ENCODE measurements around the gene CALML6. TPM values are rescaled to one million over a fixed set of nuclear protein-coding genes. Genes with fewer than 3 reads are reported as not detected.

The CALML6 gene
- total RNA-seq, 1 experiment from 2014 or later, result 1.9 TPM

DNA sequence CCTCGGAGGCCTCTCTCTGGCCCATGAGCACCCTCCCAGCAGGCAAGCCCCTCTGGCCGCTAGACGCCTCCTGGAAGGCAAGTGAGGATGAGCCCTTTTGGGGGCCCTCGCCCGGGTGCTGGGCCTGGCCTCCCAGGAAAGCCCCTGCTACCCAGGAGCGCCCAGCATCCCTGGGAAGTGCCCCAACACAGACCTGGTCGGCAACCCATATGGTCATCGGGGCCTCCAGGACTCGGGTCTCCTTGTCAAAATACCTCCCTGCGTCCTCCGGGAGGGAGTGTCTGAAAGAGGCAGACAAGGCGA is 25.0 kb downstream of the CALML6 start:
- POLR2A ChIA-PET, result no interaction called here
- Mint-ChIP-seq H3K36me3 (no peaks in the 10 kb centered on the region), H3K9me3 (peaks cover 5% of the 10 kb centered on the region), H3K4me3 (no peak overlapping the region), H3K4me1 (peaks cover 4% of the 10 kb centered on the region; the same call in 1 of the 2 replicates), H3K27ac (no peak overlapping the region), H3K27me3 (ENCODE audit: low read depth) (no peaks in the 10 kb centered on the region)
- TF ChIP-seq, protein P1, sequence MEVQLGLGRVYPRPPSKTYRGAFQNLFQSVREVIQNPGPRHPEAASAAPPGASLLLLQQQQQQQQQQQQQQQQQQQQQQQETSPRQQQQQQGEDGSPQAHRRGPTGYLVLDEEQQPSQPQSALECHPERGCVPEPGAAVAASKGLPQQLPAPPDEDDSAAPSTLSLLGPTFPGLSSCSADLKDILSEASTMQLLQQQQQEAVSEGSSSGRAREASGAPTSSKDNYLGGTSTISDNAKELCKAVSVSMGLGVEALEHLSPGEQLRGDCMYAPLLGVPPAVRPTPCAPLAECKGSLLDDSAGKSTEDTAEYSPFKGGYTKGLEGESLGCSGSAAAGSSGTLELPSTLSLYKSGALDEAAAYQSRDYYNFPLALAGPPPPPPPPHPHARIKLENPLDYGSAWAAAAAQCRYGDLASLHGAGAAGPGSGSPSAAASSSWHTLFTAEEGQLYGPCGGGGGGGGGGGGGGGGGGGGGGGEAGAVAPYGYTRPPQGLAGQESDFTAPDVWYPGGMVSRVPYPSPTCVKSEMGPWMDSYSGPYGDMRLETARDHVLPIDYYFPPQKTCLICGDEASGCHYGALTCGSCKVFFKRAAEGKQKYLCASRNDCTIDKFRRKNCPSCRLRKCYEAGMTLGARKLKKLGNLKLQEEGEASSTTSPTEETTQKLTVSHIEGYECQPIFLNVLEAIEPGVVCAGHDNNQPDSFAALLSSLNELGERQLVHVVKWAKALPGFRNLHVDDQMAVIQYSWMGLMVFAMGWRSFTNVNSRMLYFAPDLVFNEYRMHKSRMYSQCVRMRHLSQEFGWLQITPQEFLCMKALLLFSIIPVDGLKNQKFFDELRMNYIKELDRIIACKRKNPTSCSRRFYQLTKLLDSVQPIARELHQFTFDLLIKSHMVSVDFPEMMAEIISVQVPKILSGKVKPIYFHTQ (CRISPR knock-in tag; IDR thresholded peaks at IDR 0.05), result no peak
- TF ChIP-seq MXD4 (CRISPR knock-in tag; IDR thresholded peaks at IDR 0.05; ENCODE audit: borderline replicate concordance) (no peak), OVOL2 (CRISPR knock-in tag; IDR thresholded peaks at IDR 0.05; ENCODE audit: borderline replicate concordance) (no peak)
- TF ChIP-seq, protein P2, sequence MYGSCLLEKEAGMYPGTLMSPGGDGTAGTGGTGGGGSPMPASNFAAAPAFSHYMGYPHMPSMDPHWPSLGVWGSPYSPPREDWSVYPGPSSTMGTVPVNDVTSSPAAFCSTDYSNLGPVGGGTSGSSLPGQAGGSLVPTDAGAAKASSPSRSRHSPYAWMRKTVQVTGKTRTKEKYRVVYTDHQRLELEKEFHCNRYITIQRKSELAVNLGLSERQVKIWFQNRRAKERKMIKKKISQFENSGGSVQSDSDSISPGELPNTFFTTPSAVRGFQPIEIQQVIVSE (CRISPR knock-in tag; IDR thresholded peaks at IDR 0.05; ENCODE audit: borderline replicate concordance), result no peak
- TF ChIP-seq, protein P3, sequence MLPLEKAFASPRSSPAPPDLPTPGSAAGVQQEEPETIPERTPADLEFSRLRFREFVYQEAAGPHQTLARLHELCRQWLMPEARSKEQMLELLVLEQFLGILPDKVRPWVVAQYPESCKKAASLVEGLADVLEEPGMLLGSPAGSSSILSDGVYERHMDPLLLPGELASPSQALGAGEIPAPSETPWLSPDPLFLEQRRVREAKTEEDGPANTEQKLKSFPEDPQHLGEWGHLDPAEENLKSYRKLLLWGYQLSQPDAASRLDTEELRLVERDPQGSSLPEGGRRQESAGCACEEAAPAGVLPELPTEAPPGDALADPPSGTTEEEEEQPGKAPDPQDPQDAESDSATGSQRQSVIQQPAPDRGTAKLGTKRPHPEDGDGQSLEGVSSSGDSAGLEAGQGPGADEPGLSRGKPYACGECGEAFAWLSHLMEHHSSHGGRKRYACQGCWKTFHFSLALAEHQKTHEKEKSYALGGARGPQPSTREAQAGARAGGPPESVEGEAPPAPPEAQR (CRISPR knock-in tag; IDR thresholded peaks at IDR 0.05), result no peak
- TF ChIP-seq, protein P4, sequence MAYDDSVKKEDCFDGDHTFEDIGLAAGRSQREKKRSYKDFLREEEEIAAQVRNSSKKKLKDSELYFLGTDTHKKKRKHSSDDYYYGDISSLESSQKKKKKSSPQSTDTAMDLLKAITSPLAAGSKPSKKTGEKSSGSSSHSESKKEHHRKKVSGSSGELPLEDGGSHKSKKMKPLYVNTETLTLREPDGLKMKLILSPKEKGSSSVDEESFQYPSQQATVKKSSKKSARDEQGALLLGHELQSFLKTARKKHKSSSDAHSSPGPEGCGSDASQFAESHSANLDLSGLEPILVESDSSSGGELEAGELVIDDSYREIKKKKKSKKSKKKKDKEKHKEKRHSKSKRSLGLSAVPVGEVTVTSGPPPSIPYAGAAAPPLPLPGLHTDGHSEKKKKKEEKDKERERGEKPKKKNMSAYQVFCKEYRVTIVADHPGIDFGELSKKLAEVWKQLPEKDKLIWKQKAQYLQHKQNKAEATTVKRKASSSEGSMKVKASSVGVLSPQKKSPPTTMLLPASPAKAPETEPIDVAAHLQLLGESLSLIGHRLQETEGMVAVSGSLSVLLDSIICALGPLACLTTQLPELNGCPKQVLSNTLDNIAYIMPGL (CRISPR knock-in tag; IDR thresholded peaks at IDR 0.05), result no peak
- no peak for DNase-seq (ENCODE audit: low spot score)
- CTCF ChIA-PET, result no interaction called here
- ATAC-seq, result no peak

DNA sequence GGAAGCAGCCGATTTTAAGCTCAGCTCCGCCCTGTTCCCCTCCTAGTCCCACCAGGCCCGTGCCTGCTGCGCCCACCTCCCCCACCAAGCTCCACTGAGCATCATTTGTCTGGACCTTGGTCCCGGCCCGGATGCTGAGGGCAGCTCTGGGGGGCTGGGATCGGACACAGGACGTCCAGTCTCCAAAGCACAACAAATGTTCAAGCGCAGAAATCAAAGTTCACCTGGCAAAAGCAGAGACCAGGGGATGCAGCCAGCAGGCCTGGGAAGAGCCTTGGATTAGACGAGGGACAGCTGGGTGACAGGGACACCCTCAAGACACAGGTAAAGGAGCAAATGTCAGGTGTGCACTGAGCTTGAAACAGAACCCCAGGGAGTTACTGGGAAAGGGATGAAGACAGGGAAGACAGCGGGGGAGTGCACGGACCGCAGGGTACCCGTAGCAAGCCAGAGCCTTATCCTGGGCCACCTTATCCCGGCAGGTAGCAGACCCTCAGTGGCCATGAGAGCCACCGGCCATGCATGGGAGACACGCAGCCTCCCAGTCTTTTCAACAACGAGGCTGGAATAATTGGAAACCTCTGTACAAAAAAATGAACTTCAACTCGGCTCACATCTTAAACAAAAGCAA is 26.3 kb downstream of the CALML6 start:
- H3K4me1 Mint-ChIP-seq, result peaks cover 4% of the 10 kb centered on the region; the same call in 1 of the 2 replicates
- no peak for TF ChIP-seq ZNF416 (CRISPR knock-in tag; IDR thresholded peaks at IDR 0.05)
- no peak for TF ChIP-seq ZNF263 (CRISPR knock-in tag; IDR thresholded peaks at IDR 0.05; ENCODE audit: low read depth)
- TF ChIP-seq, protein P5, sequence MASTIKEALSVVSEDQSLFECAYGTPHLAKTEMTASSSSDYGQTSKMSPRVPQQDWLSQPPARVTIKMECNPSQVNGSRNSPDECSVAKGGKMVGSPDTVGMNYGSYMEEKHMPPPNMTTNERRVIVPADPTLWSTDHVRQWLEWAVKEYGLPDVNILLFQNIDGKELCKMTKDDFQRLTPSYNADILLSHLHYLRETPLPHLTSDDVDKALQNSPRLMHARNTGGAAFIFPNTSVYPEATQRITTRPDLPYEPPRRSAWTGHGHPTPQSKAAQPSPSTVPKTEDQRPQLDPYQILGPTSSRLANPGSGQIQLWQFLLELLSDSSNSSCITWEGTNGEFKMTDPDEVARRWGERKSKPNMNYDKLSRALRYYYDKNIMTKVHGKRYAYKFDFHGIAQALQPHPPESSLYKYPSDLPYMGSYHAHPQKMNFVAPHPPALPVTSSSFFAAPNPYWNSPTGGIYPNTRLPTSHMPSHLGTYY (CRISPR knock-in tag; IDR thresholded peaks at IDR 0.05), result no peak
- TF ChIP-seq, protein P6, sequence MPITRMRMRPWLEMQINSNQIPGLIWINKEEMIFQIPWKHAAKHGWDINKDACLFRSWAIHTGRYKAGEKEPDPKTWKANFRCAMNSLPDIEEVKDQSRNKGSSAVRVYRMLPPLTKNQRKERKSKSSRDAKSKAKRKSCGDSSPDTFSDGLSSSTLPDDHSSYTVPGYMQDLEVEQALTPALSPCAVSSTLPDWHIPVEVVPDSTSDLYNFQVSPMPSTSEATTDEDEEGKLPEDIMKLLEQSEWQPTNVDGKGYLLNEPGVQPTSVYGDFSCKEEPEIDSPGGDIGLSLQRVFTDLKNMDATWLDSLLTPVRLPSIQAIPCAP (CRISPR knock-in tag; IDR thresholded peaks at IDR 0.05), result no peak
- TF ChIP-seq, protein P7, sequence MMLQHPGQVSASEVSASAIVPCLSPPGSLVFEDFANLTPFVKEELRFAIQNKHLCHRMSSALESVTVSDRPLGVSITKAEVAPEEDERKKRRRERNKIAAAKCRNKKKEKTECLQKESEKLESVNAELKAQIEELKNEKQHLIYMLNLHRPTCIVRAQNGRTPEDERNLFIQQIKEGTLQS (CRISPR knock-in tag; conservative IDR thresholded peaks at IDR 0.05), result no peak
- TF ChIP-seq, protein P8, sequence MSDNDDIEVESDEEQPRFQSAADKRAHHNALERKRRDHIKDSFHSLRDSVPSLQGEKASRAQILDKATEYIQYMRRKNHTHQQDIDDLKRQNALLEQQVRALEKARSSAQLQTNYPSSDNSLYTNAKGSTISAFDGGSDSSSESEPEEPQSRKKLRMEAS (CRISPR knock-in tag; IDR thresholded peaks at IDR 0.05), result no peak

More for the DNA sequence above, 26.3 kb downstream of the CALML6 start:
- Mint-ChIP-seq H3K36me3 (no peaks in the 10 kb centered on the region), H3K9me3 (no peaks in the 10 kb centered on the region), H3K27me3 (ENCODE audit: low read depth) (no peaks in the 10 kb centered on the region), H3K4me3 (no peak overlapping the region), H3K27ac (no peak overlapping the region)
- DNase-seq (ENCODE audit: low spot score) (no peak), ATAC-seq (no peak)
- ChIA-PET POLR2A (no interaction called here), CTCF (interaction anchor here (0.8 to 1.9 kb wide), 4 partner anchors 19 to 233 kb away, joined by 3 to 8 read pairs (median 4); no protein-coding TSS in a partner anchor)
